HepG2 (cell line): ENCODE measurements around the gene PLK3. TPM values are rescaled to one million over a fixed set of nuclear protein-coding genes. Genes with fewer than 3 reads are reported as not detected.
A peak's percentile ranks its signal among the peaks of the same experiment; 100 is the strongest.

Source experiments
- CCDC6 ChIP-seq: sonication (generic); formaldehyde crosslinking; IDR thresholded peaks from 2 replicates; pipeline ENCODE4 v1.8.1; 2022; ENCODE audit warnings: mild to moderate bottlenecking, missing genetic modification reagents, moderate library complexity
- EED ChIP-seq: sonication (generic); formaldehyde crosslinking; IDR thresholded peaks from 2 replicates; pipeline ENCODE4 v1.5.0; 2020; ENCODE audit warnings: mild to moderate bottlenecking, missing genetic modification reagents
- ELF1 ChIP-seq: sonication (generic); formaldehyde crosslinking; IDR thresholded peaks from 2 replicates; pipeline ENCODE4 v1.4.0; 2020; ENCODE audit warnings: missing genetic modification reagents
- GLI4 ChIP-seq: sonication (generic); formaldehyde crosslinking; IDR thresholded peaks from 2 replicates; pipeline ENCODE4 v1.5.1; 2020; ENCODE audit warnings: missing genetic modification reagents, mild to moderate bottlenecking, moderate library complexity, borderline replicate concordance
- GTF3A ChIP-seq: sonication (generic); formaldehyde crosslinking; conservative IDR thresholded peaks from 2 replicates; pipeline ENCODE4 v1.4.0; 2020; ENCODE audit warnings: mild to moderate bottlenecking, missing genetic modification reagents
- MIER3 ChIP-seq: IDR thresholded peaks from 2 replicates; pipeline ENCODE4 v1.6.1; 2016; ENCODE audit warnings: missing compliant biosample characterization, borderline replicate concordance
- NCOA1 ChIP-seq: sonication (generic); formaldehyde crosslinking; IDR thresholded peaks from 2 replicates; pipeline ENCODE4 v1.9.0; 2021; ENCODE audit warnings: missing genetic modification reagents
- RXRB ChIP-seq: IDR thresholded peaks from 2 replicates; pipeline ENCODE4 v1.6.1; 2016; ENCODE audit warnings: borderline replicate concordance, missing genetic modification reagents, missing compliant biosample characterization
- SALL2 ChIP-seq: sonication (generic); formaldehyde crosslinking; IDR thresholded peaks from 2 replicates; pipeline ENCODE4 v1.8.1; 2023; ENCODE audit warnings: mild to moderate bottlenecking, missing genetic modification reagents, inconsistent platforms
- SP2 ChIP-seq: sonication (generic); formaldehyde crosslinking; IDR thresholded peaks from 2 replicates; pipeline ENCODE4 v1.5.1; 2020; ENCODE audit warnings: mild to moderate bottlenecking, missing genetic modification reagents
- ZBTB3 ChIP-seq: sonication (generic); formaldehyde crosslinking; IDR thresholded peaks from 2 replicates; pipeline ENCODE4 v1.4.0; 2020; ENCODE audit warnings: low read depth, mild to moderate bottlenecking, moderate library complexity, missing genetic modification reagents, borderline replicate concordance
- ZNF496 ChIP-seq: sonication (generic); formaldehyde crosslinking; IDR thresholded peaks from 2 replicates; pipeline ENCODE4 v1.8.1; 2023; ENCODE audit warnings: mild to moderate bottlenecking, moderate library complexity, missing genetic modification reagents; ENCODE audit not compliant: insufficient replicate concordance
- ZNF563 ChIP-seq: sonication (generic); formaldehyde crosslinking; IDR thresholded peaks from 2 replicates; pipeline ENCODE4 v1.8.0; 2022; ENCODE audit warnings: mild to moderate bottlenecking, moderate library complexity, missing genetic modification reagents
- ZNF619 ChIP-seq: sonication (generic); formaldehyde crosslinking; IDR thresholded peaks from 2 replicates; pipeline ENCODE4 v1.4.0; 2020; ENCODE audit warnings: mild to moderate bottlenecking, missing genetic modification reagents
- polyA plus RNA-seq, 8 experiments: library from polyadenylated mRNA; depleted of rRNA in 3 of 8; stranded (reverse) in 7 of 8; unstranded in 1 of 8; fragments of >200 nt; fragmentation: Illumina TruSeq in 4 of 8; extraction: Trizol in 4 of 8; gene quantifications; 2 replicates each; pipeline versions ENCODE4 v1.2.1 to v1.2.3, GENCODE V29; 2011 to 2016; ENCODE audit warnings: low read depth in 4 of 8, missing spikeins in 1 of 8, mixed read lengths in 1 of 8; ENCODE audit not compliant: insufficient read depth in 1 of 8
- total RNA-seq, 5 experiments: library from RNA; depleted of rRNA; stranded (reverse); fragments of >200 nt; fragmentation: Illumina TruSeq; extraction: Trizol; gene quantifications; 2 replicates each; pipeline ENCODE4 v1.2.3, GENCODE V29; 2016; ENCODE audit warnings: low read depth in 1 of 5
- TF ChIP-seq, protein P1 (sequence below): sonication (generic); formaldehyde crosslinking; IDR thresholded peaks from 2 replicates; pipeline ENCODE4 v1.4.0; 2020; ENCODE audit warnings: mild to moderate bottlenecking, low read depth, missing genetic modification reagents
- TF ChIP-seq, protein P2 (sequence below): sonication (generic); formaldehyde crosslinking; IDR thresholded peaks from 2 replicates; pipeline ENCODE4 v1.5.1; 2020; ENCODE audit warnings: mild to moderate bottlenecking, moderate library complexity, missing genetic modification reagents
- TF ChIP-seq, protein P3 (sequence below): IDR thresholded peaks from 2 replicates; pipeline ENCODE4 v1.6.1; 2016; ENCODE audit warnings: missing genetic modification reagents, missing compliant biosample characterization
- TF ChIP-seq, protein P4 (sequence below): sonication (generic); formaldehyde crosslinking; IDR thresholded peaks from 2 replicates; pipeline ENCODE4 v1.5.0; 2020; ENCODE audit warnings: missing genetic modification reagents, mild to moderate bottlenecking, borderline replicate concordance
- TF ChIP-seq, protein P5 (sequence below): sonication (generic); formaldehyde crosslinking; IDR thresholded peaks from 2 replicates; pipeline ENCODE4 v1.4.0; 2020; ENCODE audit warnings: missing genetic modification reagents
- TF ChIP-seq, protein P6 (sequence below): sonication (generic); formaldehyde crosslinking; IDR thresholded peaks from 2 replicates; pipeline ENCODE4 v1.8.1; 2022; ENCODE audit warnings: mild to moderate bottlenecking, missing genetic modification reagents

Gene PLK3
- total and polyA plus RNA-seq, 2 of the 13 experiments (the other 11 are each of a cell fraction or from before 2014, with no cell fraction given) = 9.8 to 16.9 TPM

DNA sequence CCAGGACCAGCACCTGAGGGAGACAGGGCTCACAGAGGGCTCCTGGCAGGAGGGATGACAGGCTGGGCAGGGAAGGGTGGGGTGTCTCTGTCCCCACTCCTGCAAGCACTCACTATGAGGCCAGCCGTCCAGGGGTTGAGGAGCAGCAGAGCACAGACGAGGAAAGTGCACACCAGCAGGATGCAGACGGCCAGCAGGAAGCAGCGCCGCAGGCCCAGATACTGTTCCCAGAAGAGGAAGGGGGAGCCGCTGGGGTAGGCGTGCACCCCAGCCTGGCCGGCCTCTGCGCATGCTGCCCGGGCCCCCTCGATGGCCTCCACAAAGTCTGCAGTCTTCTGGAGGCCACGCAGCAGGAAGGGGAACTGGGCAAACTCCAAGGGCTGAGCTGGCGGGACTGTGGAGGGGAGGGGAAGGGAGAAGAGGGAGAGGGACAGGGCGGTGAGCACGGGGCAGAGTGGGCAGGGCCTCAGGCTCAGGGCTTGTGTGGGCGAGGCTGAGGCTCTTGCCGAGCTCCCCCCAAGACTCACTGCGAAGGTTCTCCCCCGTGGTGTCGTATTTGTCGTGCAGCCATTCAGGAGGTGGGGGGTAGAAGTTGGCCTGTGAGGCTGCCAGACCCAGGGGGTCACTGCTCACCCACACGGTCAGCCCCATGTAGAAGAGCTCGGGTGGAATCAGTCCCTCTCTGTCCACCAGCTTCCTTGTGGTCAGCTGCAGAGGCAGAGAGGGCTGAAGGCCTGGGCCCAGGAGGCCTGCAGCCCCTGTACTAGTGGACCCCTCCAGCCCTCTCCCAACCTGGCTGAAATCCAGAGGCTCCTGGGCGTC, 26.4 kb downstream of the PLK3 start (continued):
- TF ChIP-seq, protein P1, sequence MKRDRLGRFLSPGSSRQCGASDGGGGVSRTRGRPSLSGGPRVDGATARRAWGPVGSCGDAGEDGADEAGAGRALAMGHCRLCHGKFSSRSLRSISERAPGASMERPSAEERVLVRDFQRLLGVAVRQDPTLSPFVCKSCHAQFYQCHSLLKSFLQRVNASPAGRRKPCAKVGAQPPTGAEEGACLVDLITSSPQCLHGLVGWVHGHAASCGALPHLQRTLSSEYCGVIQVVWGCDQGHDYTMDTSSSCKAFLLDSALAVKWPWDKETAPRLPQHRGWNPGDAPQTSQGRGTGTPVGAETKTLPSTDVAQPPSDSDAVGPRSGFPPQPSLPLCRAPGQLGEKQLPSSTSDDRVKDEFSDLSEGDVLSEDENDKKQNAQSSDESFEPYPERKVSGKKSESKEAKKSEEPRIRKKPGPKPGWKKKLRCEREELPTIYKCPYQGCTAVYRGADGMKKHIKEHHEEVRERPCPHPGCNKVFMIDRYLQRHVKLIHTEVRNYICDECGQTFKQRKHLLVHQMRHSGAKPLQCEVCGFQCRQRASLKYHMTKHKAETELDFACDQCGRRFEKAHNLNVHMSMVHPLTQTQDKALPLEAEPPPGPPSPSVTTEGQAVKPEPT (CRISPR knock-in tag) = peak; percentile 49
- TF ChIP-seq, protein P2, sequence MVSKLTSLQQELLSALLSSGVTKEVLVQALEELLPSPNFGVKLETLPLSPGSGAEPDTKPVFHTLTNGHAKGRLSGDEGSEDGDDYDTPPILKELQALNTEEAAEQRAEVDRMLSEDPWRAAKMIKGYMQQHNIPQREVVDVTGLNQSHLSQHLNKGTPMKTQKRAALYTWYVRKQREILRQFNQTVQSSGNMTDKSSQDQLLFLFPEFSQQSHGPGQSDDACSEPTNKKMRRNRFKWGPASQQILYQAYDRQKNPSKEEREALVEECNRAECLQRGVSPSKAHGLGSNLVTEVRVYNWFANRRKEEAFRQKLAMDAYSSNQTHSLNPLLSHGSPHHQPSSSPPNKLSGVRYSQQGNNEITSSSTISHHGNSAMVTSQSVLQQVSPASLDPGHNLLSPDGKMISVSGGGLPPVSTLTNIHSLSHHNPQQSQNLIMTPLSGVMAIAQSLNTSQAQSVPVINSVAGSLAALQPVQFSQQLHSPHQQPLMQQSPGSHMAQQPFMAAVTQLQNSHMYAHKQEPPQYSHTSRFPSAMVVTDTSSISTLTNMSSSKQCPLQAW = no peak
- TF ChIP-seq GLI4 (0 out of 2 replicates have a peak, but pooled peaks have one; percentile 43), ZNF563 (CRISPR knock-in tag) (no peak), GTF3A (CRISPR knock-in tag) (0 out of 2 replicates have a peak, but pooled peaks have one; percentile 28), NCOA1 (CRISPR knock-in tag) (no peak), CCDC6 (CRISPR knock-in tag) (no peak), EED (CRISPR knock-in tag) (no peak; the same call in 1 of the 2 replicates), ZNF496 (no peak), MIER3 (CRISPR knock-in tag) (no peak), ZBTB3 (CRISPR knock-in tag) (peak; percentile 44; the same call in 1 of the 2 replicates), RXRB (CRISPR knock-in tag) (peak; percentile 68; the same call in 1 of the 2 replicates), SALL2 (CRISPR knock-in tag) (0 out of 2 replicates have a peak, but pooled peaks have one; percentile 42), SP2 (CRISPR knock-in tag) (no peak), ZNF619 (CRISPR knock-in tag) (peak; percentile 46; the same call in 1 of the 2 replicates), ELF1 (peak; percentile 58; the same call in 1 of the 2 replicates)
- TF ChIP-seq, protein P3, sequence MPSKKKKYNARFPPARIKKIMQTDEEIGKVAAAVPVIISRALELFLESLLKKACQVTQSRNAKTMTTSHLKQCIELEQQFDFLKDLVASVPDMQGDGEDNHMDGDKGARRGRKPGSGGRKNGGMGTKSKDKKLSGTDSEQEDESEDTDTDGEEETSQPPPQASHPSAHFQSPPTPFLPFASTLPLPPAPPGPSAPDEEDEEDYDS (CRISPR knock-in tag) = peak; percentile 77
- TF ChIP-seq, protein P4, sequence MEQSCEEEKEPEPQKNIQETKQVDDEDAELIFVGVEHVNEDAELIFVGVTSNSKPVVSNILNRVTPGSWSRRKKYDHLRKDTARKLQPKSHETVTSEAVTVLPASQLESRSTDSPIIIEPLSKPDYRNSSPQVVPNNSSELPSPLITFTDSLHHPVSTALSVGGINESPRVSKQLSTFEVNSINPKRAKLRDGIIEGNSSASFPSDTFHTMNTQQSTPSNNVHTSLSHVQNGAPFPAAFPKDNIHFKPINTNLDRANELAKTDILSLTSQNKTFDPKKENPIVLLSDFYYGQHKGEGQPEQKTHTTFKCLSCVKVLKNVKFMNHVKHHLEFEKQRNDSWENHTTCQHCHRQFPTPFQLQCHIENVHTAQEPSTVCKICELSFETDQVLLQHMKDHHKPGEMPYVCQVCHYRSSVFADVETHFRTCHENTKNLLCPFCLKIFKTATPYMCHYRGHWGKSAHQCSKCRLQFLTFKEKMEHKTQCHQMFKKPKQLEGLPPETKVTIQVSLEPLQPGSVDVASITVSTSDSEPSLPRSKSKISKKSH (CRISPR knock-in tag) = peak; percentile 35; the same call in 1 of the 2 replicates
- TF ChIP-seq, protein P5, sequence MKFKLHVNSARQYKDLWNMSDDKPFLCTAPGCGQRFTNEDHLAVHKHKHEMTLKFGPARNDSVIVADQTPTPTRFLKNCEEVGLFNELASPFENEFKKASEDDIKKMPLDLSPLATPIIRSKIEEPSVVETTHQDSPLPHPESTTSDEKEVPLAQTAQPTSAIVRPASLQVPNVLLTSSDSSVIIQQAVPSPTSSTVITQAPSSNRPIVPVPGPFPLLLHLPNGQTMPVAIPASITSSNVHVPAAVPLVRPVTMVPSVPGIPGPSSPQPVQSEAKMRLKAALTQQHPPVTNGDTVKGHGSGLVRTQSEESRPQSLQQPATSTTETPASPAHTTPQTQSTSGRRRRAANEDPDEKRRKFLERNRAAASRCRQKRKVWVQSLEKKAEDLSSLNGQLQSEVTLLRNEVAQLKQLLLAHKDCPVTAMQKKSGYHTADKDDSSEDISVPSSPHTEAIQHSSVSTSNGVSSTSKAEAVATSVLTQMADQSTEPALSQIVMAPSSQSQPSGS = 0 out of 2 replicates have a peak, but pooled peaks have one; percentile 34
- TF ChIP-seq, protein P6, sequence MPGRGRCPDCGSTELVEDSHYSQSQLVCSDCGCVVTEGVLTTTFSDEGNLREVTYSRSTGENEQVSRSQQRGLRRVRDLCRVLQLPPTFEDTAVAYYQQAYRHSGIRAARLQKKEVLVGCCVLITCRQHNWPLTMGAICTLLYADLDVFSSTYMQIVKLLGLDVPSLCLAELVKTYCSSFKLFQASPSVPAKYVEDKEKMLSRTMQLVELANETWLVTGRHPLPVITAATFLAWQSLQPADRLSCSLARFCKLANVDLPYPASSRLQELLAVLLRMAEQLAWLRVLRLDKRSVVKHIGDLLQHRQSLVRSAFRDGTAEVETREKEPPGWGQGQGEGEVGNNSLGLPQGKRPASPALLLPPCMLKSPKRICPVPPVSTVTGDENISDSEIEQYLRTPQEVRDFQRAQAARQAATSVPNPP (CRISPR knock-in tag) = no peak
